Activated CD4-positive, alpha-beta T cell treated with anti-CD3 and anti-CD28 coated beads, Interleukin-2, Interleukin-6, amounts not matched to agents 100 ng/mL and 50 ng/mL, durations not matched to agents 16 hours and 8 hours (primary cell): ENCODE data around the gene LYZL4.
A peak's percentile ranks its signal among the peaks of the same experiment; 100 is the strongest.

ENCODE experiments used
- DNase-seq: peaks from one replicate; pipeline ENCODE4 v3.0.0-alpha.2; 2020

The LYZL4 gene

DNA sequence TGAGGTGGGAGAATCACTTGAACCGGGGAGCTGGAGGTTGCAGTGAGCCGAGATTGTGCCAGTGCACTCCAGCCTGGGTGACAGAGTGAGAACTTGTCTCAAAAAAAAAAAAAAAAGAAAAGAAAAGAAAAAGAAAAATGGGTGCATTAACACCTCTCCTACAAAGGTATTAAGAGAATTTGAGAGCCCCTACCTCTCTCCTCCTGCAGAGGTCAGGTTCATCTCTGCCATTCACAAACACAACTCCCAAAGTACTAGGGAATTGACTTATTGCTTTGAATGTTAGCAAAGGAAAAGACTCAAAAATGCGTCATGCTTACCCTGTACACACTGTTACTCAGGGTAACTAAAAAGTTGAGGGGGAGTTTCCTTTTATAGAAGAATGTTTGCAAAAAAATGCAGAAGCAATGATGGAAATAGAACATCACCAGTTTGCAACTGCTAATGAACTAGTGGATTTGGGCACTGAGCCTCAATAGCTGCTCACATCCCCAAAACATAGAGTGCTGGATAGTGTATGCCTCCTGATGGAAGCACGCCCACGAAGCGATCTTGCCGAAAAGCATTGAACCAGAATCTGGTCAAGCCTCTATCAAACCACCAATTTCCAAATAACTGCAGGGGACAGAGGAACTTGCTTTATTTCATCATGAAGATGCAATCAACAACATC, 15.5 kb upstream of the LYZL4 start:
- no peak for DNase-seq

DNA sequence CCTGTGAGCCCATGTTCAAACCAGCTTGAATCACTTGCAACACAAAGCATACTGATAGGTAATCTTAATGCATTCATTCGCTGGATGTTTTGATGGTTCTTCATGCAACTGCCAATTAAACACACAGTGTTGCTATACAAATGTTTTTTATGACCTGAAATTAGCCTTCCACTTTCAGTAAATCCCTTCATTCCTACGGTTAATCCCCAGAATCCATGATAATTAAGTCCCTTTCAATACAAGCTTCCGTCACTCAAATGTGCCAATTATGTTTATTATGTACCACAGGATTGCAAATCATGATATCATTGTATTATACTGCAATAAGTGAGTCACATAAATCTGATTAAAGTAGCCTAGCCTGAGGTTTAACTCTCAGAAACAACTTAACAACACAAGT, 14.5 kb upstream of the LYZL4 start:
- DNase-seq = no peak

DNA sequence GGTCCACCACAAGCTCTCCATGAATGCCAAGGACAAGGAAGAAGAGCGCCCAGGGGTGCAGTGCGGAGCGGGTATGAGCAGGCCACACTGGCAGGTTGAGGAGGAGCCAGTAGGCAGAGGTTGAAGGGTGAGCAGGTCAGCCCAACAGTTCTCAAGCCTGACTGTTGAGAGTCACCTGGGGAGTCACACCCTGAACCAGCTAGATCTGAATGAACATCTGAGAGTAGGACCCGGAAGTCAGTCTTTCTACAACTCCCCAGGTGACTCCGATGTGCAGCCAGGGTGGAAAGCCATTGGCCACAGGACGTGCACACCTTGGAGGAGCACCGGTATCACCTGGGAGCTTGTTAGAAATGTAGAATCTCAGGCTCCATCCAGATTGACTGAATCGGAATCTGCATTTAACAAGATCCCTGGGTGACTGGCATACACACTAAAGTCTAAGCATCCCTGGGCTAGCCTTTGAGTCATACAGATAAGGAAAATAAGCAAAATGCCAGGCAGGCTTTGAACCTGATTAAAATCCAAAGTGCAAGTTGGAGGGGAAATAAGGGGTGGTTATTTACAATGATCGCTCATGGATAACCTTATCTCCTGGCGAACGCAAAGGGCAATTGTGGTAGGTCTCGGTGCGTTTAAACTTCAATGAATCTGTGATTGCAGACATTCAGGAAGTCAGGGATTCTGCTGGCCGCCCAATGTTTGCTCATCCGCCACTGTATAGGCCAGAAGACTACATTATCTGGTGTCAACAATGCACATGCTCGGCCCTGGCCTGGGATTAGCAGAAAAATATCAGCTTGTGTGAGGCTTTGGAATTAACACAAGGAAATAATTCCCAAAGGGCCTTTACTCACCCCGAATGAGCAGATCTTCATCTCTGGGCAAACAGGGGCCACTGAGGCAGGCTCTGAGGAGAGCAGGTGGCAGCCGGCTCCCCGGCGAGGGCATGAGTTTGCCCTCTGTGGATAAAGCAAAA, 11.7 kb upstream of the LYZL4 start:
- no peak for DNase-seq

DNA sequence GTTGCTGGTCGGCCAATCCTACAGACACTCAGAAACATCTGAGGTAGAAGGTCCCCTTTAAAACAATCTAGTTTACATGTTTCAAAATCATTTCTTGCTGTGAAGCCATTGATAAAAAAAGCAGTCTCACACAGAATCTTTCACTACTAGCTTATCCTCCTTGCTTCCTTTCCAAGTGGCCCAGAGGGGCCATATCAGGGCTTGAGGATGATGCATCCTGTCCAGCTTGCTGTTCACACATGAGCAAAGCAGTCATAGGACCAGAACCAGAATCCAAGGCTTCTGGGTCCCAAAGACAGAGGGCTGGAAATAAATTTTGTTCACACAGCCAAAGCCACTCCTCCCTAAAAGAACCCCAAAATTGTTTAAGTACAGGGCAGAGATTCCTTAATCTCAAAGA, 9.2 kb upstream of the LYZL4 start:
- DNase-seq = no peak

DNA sequence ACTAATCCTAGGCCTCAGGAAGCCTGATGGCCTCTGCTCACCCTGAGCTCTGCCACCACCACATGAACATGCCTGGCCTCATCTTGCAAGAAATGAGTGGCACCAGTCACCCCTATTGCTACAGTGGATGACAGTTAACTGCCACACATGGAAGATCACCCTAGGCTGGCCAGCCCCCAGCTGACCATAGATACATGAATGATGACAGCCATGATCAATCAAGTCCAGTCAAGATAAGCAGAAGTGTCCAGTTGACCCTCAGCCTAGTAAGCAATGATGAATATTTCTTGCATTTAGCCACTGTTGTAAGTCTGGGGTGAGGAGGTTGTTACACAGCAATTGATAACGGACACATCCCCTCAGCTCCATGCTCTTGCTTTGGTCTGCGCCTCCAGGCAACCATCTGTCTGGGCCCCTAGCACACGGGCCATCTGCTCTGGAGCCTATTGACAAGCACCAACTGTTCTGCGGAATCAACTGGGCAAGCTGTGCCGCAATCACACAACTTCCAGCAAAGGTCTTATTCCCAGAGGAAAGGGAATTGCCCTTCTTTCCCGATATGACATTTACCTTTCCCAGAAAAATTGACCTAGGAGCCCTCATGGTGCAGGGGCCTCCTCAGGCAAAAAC, 2.2 kb upstream of the LYZL4 start:
- DNase-seq = no peak

DNA sequence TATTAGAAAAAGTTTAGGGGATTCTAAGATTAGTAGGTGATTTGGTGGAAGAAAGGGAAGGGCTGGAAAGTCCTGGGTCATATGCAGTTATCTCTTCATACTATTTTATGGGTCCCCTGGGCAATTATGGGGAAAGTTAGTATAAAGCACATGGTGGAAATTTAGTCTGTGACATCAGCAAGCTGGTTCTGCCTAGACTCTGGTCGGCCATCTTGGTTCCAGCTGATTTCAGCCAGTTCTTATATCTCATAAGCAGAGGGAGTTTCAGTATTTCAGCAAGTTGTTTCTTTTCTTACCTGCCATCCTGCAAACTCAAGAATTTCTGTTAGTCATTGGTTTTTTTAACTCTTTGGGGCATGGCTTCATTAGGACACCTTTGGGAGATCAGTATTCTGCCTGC, 1.0 kb upstream of the LYZL4 start:
- no peak for DNase-seq

DNA sequence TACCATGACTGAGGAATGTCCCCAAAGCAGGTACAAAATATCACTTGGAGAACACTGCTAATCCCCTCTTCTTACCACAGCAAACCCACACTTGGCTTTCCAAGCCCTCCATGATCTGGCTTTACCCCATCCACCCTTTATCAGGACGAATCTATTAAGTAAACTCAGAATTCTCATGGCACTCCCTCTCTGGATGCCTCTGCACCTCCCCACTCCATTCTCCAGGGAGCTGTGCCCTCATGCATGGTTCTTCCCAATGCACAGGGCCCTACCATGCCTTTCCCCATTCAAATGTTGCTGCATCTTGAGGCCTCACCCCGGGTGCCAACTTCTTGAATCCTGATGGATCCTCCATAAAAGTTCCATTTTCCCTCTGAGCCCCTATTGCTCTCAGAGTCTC, 2.3 kb downstream of the LYZL4 start:
- no peak for DNase-seq

DNA sequence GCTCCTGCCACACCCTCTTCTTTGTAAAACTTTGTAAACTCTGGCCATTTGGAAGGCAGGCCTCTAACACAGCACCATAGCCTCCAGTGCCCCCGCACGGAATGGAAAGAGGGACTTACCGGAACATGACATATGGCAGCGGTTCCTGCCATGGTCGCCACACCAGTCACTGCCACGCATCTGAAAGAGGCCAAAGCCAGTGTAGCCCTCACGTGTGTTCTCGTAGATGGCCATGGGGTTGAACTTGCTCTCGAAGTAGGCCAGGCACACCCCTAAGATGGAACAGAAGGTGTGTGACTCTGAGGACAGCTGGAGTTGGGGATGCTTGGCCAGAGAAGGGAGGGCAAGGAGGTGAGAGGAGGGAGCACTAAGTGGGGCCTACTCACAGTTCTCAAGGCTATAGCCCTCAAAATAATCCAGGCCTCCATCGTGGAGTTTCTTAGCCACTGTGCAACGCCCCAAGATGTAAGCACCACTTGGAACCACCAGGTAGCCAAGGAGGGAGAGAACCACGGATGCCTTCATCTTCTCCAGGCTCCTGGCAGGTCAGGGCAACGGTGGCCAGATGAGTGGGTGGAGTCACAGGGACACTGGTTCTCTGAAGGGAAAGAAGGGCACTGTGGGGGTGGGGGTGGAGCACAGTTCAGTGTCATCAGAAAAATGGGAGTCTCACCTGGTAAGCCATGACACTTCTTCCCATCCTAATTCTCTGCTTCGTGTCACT, 3.5 kb downstream of the LYZL4 start:
- no peak for DNase-seq

DNA sequence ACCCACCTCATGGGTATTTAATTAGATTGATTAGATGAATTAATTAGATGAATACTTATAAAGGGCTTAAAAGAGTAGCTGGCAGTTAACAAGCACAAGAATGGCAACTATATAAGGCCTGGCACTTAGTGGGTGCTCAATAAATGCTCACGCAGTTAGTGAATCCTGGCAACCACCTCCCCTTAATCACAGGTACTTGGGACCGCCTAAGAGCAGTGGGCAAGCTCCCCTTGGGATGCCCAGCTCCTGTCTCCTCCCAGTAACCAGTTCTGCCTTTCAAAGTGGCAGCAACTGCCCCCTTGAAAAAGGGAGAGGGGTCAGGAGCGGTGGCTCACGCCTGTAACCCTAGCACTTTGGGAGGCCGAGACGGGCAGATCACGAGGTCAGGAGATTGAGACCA, 4.6 kb downstream of the LYZL4 start:
- no peak for DNase-seq

DNA sequence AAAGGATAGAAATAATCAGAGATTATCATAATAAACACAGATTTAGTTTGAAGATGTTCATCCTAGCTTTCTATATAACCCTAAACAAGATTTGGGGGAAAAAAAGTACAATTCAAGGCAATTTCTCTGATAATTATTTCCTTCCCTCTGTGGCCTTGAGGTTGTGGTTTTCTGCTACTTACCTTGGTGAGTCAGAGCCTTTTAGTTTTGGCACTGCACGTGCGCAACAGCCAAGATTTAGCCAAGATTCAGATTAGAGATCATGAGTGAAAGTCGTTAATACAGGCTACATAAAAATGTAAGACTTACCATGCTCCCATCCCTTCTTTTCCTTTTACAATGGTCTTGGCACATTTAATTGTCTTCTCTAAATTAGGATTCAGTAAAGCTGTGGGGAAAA, 6.7 kb downstream of the LYZL4 start:
- DNase-seq = no peak

DNA sequence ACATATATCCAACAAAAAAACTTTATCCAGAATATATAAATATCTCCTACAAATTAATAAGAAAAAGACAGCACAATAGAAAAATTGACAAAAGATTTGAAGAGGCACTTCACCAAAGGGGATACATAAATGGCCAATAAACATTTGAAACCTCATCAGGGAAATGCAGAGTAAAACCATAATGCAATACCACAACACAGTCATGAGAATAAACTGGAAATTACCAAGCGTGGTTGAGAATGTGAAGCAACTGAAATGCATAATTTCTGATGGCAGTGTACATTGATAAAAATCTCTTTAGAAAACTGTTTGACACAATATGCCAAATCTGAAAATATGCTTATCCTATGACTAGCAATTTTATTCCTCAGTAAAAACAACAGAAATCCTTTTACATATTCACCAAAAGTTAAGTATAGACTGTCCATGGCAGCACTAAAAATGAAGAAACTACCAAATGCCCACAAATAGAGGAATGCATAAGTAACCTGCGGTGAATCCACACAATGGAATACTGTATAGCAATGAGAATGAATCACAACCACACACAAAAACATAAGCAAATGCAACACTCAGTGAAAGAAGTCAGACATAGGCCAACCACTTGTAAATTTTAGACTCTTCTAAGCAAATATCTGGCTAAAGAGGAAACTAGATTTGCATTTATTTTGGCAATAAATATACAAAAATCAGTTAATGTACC, 7.9 kb downstream of the LYZL4 start:
- DNase-seq = no peak

DNA sequence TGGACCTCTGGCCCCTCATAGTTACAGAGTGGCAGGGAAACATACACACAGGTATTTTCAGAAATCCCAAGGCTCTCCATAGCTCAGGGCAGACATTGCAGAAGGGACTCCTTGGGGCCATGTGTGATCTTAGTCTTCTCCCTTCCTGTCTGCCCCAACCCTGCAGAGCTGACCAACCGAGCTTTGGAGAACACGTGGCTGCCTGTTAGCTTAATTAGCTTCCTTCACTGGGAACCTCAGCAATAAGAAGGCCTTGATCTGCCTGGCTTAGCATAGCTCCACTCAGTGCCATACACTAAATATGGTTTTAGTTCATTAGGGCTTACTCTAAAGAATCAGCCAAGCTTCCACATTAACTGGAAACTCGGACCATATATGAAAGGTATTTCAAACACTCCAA, 12.3 kb downstream of the LYZL4 start:
- no peak for DNase-seq

DNA sequence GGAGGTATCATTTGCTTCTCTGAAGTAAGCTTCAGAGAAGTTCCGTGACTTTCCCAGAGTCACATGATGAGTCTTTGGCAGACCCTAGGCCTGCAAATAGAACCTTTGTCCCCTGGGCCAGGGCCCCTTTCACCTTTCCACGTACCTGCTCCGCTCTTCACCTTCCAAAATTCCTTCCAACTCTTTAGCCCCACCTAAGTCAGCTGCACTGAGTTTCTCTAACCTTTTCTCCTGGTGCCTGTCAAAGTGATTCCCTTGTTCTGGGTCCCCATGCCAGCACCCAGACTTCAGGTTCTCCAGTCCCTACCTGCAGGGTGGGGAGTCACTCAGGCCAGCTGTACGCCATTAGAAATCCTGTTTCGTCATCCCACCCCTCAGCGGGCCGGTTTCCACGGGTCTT, 12.8 kb downstream of the LYZL4 start:
- no peak for DNase-seq

DNA sequence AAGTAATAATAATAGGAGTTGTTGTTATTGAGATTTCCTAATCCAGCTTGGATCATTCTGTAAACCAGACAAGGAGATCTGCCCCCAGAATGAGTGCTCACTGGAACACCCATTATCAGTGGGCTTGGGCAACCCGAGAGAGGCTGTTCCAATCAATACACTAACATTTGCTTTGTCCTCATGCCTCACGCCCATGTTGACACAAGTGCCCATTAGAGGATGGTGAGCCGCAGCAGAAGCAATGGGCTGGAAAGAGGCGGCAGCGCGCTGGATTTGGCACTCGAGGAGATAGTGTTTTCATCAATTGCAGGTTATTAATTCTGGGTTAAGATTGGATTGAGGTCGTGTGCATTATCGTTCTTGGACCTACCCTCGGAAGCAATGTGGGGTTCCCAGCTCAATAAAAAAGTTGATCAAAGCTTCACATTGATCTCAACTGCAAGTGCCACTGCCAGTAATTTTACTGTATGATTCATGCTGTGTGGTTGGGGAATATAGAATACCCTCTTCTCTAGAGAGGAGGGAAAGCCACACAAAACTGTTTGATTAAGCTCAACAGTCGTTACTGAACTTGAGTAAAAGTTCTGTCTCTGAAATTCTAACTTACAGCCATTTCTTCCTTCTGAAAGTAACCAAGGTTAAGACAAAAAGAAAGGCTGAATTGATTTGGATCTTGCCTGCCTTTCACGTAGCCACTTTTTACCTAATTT, 15.7 kb downstream of the LYZL4 start:
- DNase-seq = no peak

DNA sequence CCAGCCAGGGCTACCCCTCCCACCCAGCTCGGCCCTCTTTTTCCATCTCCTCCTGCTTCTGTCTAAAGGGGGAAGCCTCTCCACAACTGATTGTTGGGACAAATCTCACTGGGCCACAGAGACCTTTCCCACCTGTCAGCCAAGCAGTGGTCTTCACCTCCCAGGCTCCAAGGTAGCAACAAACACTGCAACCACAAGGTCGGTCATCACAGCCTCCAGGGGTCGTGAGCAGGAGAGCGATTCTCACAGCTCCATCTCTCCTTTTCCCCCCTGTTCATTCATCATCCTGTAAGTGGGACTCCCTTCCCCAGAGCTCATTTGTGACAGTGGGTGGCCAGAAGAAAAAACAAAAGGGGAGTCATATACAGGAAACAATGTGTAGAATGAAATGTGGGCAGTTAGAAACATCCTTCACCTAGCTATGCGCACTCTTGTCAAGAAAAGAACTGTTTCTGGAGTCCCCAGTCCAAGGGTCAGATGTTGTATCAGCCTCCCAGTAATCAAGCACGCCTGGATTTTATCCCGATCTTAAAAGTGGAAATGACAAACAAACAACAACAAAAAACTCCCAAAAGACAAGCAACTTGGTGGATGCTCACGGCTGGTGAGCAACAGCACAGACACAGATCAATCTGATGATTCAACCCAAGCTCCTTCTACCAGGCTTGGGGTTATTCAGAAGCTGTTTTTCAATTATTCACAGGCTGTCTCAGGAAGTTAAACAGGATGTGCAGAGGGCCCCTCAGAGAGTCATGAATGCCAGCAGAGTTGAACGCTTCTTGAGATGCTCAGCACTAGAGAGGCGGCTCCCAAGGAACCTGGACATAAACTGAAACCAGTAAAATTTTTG, 22.4 kb downstream of the LYZL4 start:
- peak; percentile 53 for DNase-seq

DNA sequence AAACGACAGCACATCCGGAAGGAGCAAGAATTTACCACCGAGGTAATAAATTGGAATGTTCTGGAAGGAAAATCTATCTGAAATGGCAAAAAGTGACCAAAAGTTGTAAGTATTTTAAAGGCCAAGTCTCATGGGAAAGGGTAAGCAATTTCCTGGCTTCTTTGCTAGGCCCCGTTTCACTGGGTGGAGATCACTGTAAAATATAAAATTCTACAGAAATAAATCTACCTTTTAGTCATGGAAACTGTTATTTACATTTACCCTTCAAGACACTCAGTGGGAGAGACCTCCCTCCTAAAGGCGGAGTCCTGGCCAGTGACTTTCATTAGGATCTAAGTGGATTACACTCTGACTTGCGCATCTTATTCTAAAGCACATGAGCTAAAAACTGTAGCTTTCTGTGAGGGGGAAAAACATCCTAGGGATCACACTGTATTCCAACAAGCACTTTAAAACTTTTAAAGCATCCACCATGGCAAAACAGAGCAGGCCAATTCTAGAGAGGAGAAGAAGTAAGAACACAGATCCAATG, 28.8 kb downstream of the LYZL4 start:
- DNase-seq = no peak

DNA sequence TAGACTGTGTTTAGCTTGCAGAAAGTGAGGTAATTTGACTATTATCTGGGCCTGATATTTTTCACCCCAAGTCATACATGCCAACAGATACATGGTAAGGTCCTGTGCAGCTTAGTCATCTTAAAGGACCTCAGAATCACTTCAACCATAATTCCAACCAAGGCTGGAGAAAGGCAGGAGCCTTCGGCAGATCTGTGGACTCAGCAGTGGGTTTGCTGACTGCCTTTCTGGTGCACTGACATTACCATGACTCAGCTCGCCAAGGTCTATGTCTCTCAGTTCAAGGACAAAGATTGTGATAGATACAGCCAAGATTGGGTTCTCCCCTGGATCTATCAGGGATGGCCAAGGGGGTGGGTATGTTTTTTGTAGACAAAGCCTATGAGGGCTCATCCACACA, 32.7 kb downstream of the LYZL4 start:
- no peak for DNase-seq

DNA sequence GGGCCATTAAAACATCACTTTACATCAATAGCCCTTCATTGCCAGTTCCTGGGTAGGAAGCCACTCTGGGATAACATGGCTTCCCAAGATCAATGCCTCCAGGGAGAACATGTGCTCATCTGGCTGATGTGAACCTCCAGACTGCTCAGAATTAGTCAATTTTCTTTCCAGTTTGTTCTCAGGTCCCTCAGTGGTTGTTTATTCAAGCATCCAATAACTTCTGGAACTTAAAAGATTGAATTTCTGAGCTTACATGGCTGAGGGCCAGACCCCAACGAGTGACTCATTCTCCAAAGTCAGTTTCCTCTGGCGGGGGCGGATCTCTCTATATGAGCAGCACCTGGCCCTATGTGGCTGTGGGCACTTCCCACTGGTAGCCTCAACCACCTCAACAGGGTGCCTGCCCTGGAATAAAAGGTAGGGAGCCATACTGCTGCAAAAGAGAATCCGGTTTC, 34.0 kb downstream of the LYZL4 start:
- peak; percentile 37 for DNase-seq

DNA sequence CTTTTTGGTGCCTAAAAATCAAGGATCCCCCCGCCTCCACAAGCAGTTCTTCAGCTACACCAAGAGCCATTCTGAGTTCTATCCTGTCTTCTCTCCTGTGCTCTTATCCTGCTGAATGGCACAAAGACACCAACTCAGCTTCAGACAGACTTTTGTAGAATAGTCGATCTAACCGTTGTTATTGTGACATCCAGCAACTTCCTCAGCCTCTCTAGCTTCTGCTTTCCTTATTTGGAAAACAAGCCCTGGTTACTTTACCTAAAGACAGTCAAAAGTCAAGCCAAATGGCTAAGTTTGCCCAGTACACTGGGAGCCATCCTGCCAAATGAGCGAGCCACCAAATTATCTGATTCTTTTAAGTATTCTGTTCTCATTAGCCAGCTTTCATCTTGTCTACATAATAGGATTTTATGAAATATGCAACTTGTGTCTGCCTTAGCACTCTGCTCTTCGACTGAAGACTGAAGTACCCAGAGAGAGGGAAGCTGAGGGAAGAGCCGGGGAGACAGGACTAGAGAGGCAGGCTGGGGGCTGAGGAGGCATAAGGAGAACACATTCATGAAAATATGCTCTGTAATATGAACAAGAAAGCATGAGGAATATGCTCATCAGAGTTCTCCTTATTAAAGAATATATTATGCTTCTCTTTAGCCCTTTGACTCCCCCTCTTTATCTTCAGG, 35.1 kb downstream of the LYZL4 start:
- no peak for DNase-seq

DNA sequence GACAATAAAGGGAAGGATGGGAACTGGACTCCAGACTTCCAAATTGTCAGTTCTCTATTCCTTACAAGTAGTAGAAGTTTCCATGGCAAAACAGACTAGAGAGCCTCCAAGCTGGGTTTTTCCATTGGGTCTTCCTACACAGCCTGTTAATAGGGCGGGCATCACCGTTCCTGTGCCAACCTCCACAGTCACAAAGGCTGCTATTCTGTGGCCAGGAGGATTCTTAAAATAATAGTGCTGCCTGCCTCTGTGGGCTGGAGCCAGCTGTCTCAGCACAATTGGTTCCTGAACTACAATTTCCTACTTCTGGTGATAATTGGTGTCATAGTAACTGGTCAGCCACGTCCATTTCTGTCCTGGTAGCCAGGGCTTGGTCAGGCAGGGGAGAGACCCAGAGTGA, 38.6 kb downstream of the LYZL4 start:
- no peak for DNase-seq
